Ovary (tissue), 3 donors: ENCODE data around the gene ABCC5.

ENCODE experiments used
- CTCF ChIP-seq, 3 donors: fragments of 450-650 bp in 2 of 3; fragments of 200-600 bp in 1 of 3; IDR thresholded peaks; one replicate each; pipeline versions ENCODE4 v1.5.1 to v1.8.0; 2016 to 2022; ENCODE audit warnings: antibody characterized with exemption in 3 of 3, mild to moderate bottlenecking in 1 of 3
- EP300 ChIP-seq: sonication (generic); formaldehyde crosslinking; IDR thresholded peaks from one replicate; pipeline ENCODE4 v1.6.1; 2017; ENCODE audit warnings: antibody characterized with exemption
- donor health status: DM: no; HTN: no; CAD: no.

- TF ChIP-seq CTCF (IDR thresholded peaks at IDR 0.05) = no peak
- no peak for TF ChIP-seq EP300
Observed at GRCh38 chr3:183953471-183954070, 64.1 kb downstream of the ABCC5 start.
